ENCODE measurements around the gene EYS.

- TF ChIP-seq CTCF (IDR thresholded peaks at IDR 0.05) (no peak), POLR2A (IDR thresholded peaks at IDR 0.05) (no peak), POLR2AphosphoS5 (IDR thresholded peaks at IDR 0.05) (no peak)
Observed at GRCh38 chr6:64290867-64291266, 1416.2 kb downstream of the EYS start.
